GM23338 (cell line): ENCODE data around the gene LRP1B. TPM values are rescaled to one million over a fixed set of nuclear protein-coding genes. Genes with fewer than 3 reads are reported as not detected.

Experiments
- ATAC-seq: fragments of 200-7000 bp; cut with Tn5 transposase; 3 replicates; pipeline ENCODE4 v1.9.1; 2020
- DNase-seq: peaks from one replicate; pipeline ENCODE4 v3.0.0-alpha.2; 2015; ENCODE audit warnings: low spot score
- H2AFZ ChIP-seq: fragments of 200-600 bp; sonication (generic); 2 replicates; pipeline ENCODE4 v1.8.0; 2016; ENCODE audit warnings: antibody characterized with exemption, mild to moderate bottlenecking, moderate library complexity
- H3F3A ChIP-seq: fragments of 200-600 bp; sonication (generic); replicated peaks from 2 replicates; pipeline ENCODE4 v1.8.0; 2017; ENCODE audit warnings: antibody characterized with exemption, mixed run types, low read depth
- H3K27ac ChIP-seq: fragments of 200-600 bp; sonication (generic); 2 replicates; pipeline ENCODE4 v1.6.1; 2016; ENCODE audit warnings: low read depth
- H3K27me3 ChIP-seq: fragments of 200-600 bp; sonication (generic); 2 replicates; pipeline ENCODE4 v1.8.0; 2016; ENCODE audit warnings: mild to moderate bottlenecking, mixed run types, moderate library complexity; ENCODE audit not compliant: insufficient read depth
- H3K36me3 ChIP-seq: fragments of 200-600 bp; sonication (generic); 2 replicates; pipeline ENCODE4 v1.8.0; 2016; ENCODE audit warnings: mild to moderate bottlenecking; ENCODE audit not compliant: insufficient read depth
- H3K4me1 ChIP-seq: fragments of 200-600 bp; sonication (generic); 2 replicates; pipeline ENCODE4 v1.8.0; 2016; ENCODE audit warnings: mild to moderate bottlenecking, moderate library complexity; ENCODE audit not compliant: insufficient read depth
- H3K4me2 ChIP-seq: fragments of 200-600 bp; sonication (generic); 2 replicates; pipeline ENCODE4 v1.7.1; 2017; ENCODE audit warnings: mixed run types
- H3K4me3 ChIP-seq: fragments of 200-600 bp; sonication (generic); 2 replicates; pipeline ENCODE4 v1.6.1; 2016; ENCODE audit warnings: mixed run types
- H3K79me2 ChIP-seq: fragments of 200-600 bp; sonication (generic); replicated peaks from 2 replicates; pipeline ENCODE4 v1.8.0; 2017; ENCODE audit warnings: mild to moderate bottlenecking; ENCODE audit not compliant: insufficient read depth
- H3K9me2 ChIP-seq: fragments of 200-600 bp; sonication (generic); 2 replicates; pipeline ENCODE4 v1.8.0; 2017; ENCODE audit not compliant: insufficient read depth
- H4K20me1 ChIP-seq: fragments of 200-600 bp; sonication (generic); replicated peaks from 2 replicates; pipeline ENCODE4 v1.8.0; 2017; ENCODE audit warnings: mild to moderate bottlenecking; ENCODE audit not compliant: insufficient read depth
- H3K27ac Mint-ChIP-seq: 2 replicates; pipeline ENCODE4 v1.8.0; 2020; ENCODE audit warnings: inconsistent platforms, mild to moderate bottlenecking, moderate library complexity, mixed read lengths
- H3K27me3 Mint-ChIP-seq: 3 replicates; pipeline ENCODE4 v1.8.0; 2022; ENCODE audit warnings: low read depth, mild to moderate bottlenecking, moderate library complexity, mixed read lengths, inconsistent platforms; ENCODE audit not compliant: insufficient read depth, poor library complexity
- H3K36me3 Mint-ChIP-seq: 3 replicates; pipeline ENCODE4 v1.8.0; 2021; ENCODE audit warnings: low read depth, mild to moderate bottlenecking, inconsistent platforms, moderate library complexity, mixed read lengths
- H3K4me1 Mint-ChIP-seq: 3 replicates; pipeline ENCODE4 v1.8.0; 2020; ENCODE audit warnings: mild to moderate bottlenecking, inconsistent platforms, mixed read lengths
- H3K4me3 Mint-ChIP-seq: 3 replicates; pipeline ENCODE4 v1.8.0; 2021; ENCODE audit warnings: moderate library complexity, mild to moderate bottlenecking, inconsistent platforms, mixed read lengths
- H3K9me3 Mint-ChIP-seq: 3 replicates; pipeline ENCODE4 v1.8.0; 2020; ENCODE audit warnings: moderate library complexity, mild to moderate bottlenecking, inconsistent platforms, mixed read lengths
- CTCF ChIP-seq, 2 experiments: fragments of 200-600 bp in 1 of 2; sonication (generic) in 1 of 2; conservative IDR thresholded peaks; 2 replicates each; pipeline versions ENCODE4 v1.5.1 to v1.6.1; 2016 to 2017; ENCODE audit warnings: antibody characterized with exemption in 2 of 2, low read depth in 2 of 2, mild to moderate bottlenecking in 2 of 2, moderate library complexity in 1 of 2
- ETS1 ChIP-seq: IDR thresholded peaks from 2 replicates; pipeline ENCODE4 v1.6.1; 2016; ENCODE audit warnings: antibody characterized with exemption
- EZH2 ChIP-seq: fragments of 200-600 bp; sonication (generic); IDR thresholded peaks from one replicate; pipeline ENCODE4 v1.8.0; 2017; ENCODE audit warnings: antibody characterized with exemption, mild to moderate bottlenecking, low read depth; ENCODE audit not compliant: unreplicated experiment
- EZH2phosphoT487 ChIP-seq: fragments of 200-600 bp; sonication (generic); IDR thresholded peaks from one replicate; pipeline ENCODE4 v1.8.1; 2018; ENCODE audit warnings: antibody characterized with exemption; ENCODE audit not compliant: unreplicated experiment
- JUNB ChIP-seq: IDR thresholded peaks from one replicate; pipeline ENCODE4 v1.6.1; 2016; ENCODE audit warnings: antibody characterized with exemption; ENCODE audit not compliant: unreplicated experiment
- NANOG ChIP-seq: IDR thresholded peaks from 2 replicates; pipeline ENCODE4 v1.6.1; 2016; ENCODE audit warnings: antibody characterized with exemption, borderline replicate concordance
- POLR2AphosphoS5 ChIP-seq: IDR thresholded peaks from 2 replicates; pipeline ENCODE4 v1.6.1; 2016; ENCODE audit warnings: antibody characterized with exemption, low read depth
- ZNF114 ChIP-seq: fragments of 250-450 bp; sonication (Bioruptor Pico); IDR thresholded peaks from 2 replicates; pipeline ENCODE4 v1.5.0; 2020; ENCODE audit warnings: mild to moderate bottlenecking, moderate library complexity
- ZNF331 ChIP-seq: fragments of 250-450 bp; sonication (Bioruptor Pico); IDR thresholded peaks from 2 replicates; pipeline ENCODE4 v1.5.0; 2020; ENCODE audit warnings: low read depth, mild to moderate bottlenecking, moderate library complexity
- polyA plus RNA-seq: library from polyadenylated mRNA; unstranded; fragments of >200 nt; fragmentation: Nextera tagmentation; extraction: Ambion mirVana; gene quantifications from 2 replicates; pipeline ENCODE4 v1.2.1, GENCODE V29; 2016
- total RNA-seq: library from RNA; depleted of rRNA; stranded (reverse); fragments of >200 nt; shearing (Covaris generic); gene quantifications from 2 replicates; pipeline ENCODE4 v1.2.3, GENCODE V29; 2014
- TF ChIP-seq, protein P1 (sequence below): fragments of 250-450 bp; sonication (Bioruptor Pico); IDR thresholded peaks from 2 replicates; pipeline ENCODE4 v1.5.0; 2020; ENCODE audit warnings: mild to moderate bottlenecking, moderate library complexity

The LRP1B gene
- total and polyA plus RNA-seq, 2 experiments from 2014 or later, result 0.15 to 0.97 TPM

- TF ChIP-seq CTCF (conservative IDR thresholded peaks at IDR 0.05; ENCODE audit: low read depth in 2 of 2) (no peak), EZH2phosphoT487 (no peak), POLR2AphosphoS5 (no peak), ETS1 (no peak), NANOG (no peak), EZH2 (no peak)
Measured at GRCh38 chr2:140627885-140628284, 1502.9 kb downstream of the LRP1B start (continued).

DNA sequence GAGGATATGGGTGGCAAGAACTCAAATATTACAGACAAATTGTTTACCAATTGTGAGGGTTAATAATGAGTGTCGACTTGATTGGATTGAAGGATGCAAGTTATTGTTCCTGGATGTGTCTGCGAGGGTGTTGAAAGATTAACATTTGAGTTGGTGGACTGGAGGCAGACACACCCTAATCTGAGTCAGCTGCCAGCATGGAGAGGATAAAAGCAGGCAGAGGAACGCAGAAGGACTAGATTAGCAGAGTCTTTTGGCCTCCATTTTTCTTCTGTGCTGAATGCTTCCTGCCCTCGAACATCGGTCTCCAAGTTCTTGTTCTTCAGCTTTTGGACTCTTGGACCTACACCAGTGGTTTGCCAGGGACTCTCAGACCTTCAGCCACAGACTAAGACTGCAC, 1503.7 kb downstream of the LRP1B start:
- Mint-ChIP-seq H3K4me1 (no peaks in the 10 kb centered on the region), H3K27me3 (no peaks in the 10 kb centered on the region), H3K27ac (no peak overlapping the region), H3K9me3 (no peaks in the 10 kb centered on the region; the same call in 2 of the 3 replicates), H3K4me3 (no peak overlapping the region), H3K36me3 (no peaks in the 10 kb centered on the region)
- no peaks in the 10 kb centered on the region for H3K79me2 ChIP-seq
- no peaks in the 10 kb centered on the region for H3K36me3 ChIP-seq
- DNase-seq (no peak), ATAC-seq (no peak)
- no peaks in the 10 kb centered on the region for H3F3A ChIP-seq
- no peak overlapping the region for H2AFZ ChIP-seq
- no peak overlapping the region for H3K4me3 ChIP-seq
- no peaks in the 10 kb centered on the region for H3K4me1 ChIP-seq
- no peaks in the 10 kb centered on the region for H3K27me3 ChIP-seq
- H4K20me1 ChIP-seq, result no peaks in the 10 kb centered on the region
- H3K9me2 ChIP-seq, result no peaks in the 10 kb centered on the region
- H3K27ac ChIP-seq, result no peak overlapping the region
- no peak overlapping the region for H3K4me2 ChIP-seq
- TF ChIP-seq, protein P1, sequence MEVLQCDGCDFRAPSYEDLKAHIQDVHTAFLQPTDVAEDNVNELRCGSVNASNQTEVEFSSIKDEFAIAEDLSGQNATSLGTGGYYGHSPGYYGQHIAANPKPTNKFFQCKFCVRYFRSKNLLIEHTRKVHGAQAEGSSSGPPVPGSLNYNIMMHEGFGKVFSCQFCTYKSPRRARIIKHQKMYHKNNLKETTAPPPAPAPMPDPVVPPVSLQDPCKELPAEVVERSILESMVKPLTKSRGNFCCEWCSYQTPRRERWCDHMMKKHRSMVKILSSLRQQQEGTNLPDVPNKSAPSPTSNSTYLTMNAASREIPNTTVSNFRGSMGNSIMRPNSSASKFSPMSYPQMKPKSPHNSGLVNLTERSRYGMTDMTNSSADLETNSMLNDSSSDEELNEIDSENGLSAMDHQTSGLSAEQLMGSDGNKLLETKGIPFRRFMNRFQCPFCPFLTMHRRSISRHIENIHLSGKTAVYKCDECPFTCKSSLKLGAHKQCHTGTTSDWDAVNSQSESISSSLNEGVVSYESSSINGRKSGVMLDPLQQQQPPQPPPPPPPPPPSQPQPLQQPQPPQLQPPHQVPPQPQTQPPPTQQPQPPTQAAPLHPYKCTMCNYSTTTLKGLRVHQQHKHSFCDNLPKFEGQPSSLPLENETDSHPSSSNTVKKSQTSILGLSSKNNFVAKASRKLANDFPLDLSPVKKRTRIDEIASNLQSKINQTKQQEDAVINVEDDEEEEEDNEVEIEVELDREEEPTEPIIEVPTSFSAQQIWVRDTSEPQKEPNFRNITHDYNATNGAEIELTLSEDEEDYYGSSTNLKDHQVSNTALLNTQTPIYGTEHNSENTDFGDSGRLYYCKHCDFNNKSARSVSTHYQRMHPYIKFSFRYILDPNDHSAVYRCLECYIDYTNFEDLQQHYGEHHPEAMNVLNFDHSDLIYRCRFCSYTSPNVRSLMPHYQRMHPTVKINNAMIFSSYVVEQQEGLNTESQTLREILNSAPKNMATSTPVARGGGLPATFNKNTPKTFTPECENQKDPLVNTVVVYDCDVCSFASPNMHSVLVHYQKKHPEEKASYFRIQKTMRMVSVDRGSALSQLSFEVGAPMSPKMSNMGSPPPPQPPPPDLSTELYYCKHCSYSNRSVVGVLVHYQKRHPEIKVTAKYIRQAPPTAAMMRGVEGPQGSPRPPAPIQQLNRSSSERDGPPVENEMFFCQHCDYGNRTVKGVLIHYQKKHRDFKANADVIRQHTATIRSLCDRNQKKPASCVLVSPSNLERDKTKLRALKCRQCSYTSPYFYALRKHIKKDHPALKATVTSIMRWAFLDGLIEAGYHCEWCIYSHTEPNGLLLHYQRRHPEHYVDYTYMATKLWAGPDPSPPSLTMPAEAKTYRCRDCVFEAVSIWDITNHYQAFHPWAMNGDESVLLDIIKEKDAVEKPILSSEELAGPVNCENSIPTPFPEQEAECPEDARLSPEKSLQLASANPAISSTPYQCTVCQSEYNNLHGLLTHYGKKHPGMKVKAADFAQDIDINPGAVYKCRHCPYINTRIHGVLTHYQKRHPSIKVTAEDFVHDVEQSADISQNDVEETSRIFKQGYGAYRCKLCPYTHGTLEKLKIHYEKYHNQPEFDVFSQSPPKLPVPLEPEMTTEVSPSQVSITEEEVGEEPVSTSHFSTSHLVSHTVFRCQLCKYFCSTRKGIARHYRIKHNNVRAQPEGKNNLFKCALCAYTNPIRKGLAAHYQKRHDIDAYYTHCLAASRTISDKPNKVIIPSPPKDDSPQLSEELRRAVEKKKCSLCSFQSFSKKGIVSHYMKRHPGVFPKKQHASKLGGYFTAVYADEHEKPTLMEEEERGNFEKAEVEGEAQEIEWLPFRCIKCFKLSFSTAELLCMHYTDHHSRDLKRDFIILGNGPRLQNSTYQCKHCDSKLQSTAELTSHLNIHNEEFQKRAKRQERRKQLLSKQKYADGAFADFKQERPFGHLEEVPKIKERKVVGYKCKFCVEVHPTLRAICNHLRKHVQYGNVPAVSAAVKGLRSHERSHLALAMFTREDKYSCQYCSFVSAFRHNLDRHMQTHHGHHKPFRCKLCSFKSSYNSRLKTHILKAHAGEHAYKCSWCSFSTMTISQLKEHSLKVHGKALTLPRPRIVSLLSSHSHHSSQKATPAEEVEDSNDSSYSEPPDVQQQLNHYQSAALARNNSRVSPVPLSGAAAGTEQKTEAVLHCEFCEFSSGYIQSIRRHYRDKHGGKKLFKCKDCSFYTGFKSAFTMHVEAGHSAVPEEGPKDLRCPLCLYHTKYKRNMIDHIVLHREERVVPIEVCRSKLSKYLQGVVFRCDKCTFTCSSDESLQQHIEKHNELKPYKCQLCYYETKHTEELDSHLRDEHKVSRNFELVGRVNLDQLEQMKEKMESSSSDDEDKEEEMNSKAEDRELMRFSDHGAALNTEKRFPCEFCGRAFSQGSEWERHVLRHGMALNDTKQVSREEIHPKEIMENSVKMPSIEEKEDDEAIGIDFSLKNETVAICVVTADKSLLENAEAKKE (CRISPR knock-in tag), result no peak
- no peak for TF ChIP-seq JUNB
- no peak for TF ChIP-seq ZNF331
- no peak for TF ChIP-seq CTCF (conservative IDR thresholded peaks at IDR 0.05; ENCODE audit: low read depth in 2 of 2)
- no peak for TF ChIP-seq EZH2phosphoT487
- no peak for TF ChIP-seq NANOG
- TF ChIP-seq EZH2, result no peak
- no peak for TF ChIP-seq ZNF114 (CRISPR knock-in tag)
